Measurements from ENCODE around the gene WDR89. TPM values are rescaled to one million over a fixed set of nuclear protein-coding genes. Genes with fewer than 3 reads are reported as not detected.

Gene WDR89
- total RNA-seq, 1 experiment from 2014 or later, result 18.2 TPM

DNA sequence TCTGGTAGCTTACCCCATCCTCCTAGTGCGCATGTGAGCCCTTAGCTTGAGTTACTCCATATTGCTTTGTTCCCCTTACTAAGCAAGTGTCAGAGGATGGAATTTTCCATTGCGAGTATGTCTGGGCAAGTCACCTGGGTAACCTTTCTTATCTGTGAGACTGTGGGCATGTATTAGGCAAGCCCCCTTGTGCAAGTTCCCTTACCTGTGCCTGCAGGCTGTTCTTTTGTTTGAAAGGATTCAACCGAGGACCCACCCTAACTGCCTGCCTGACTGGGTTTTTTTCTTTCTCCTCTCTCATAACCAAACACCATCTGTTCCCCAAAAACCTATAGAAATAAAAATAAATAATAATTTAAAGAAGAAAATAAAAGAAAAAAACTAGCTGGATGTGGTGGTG, 76.2 kb downstream of the WDR89 start:
- Histone ChIP-seq H3K9me3 (ENCODE audit: insufficient read depth, low read depth) (peaks cover 14% of the 10 kb centered on the region; the same call in 1 of the 2 replicates), H3K79me2 (ENCODE audit: low read depth) (no peaks in the 10 kb centered on the region), H2AFZ (no peak overlapping the region), H4K20me1 (ENCODE audit: insufficient read depth) (no peaks in the 10 kb centered on the region), H3K4me1 (replicated peaks; ENCODE audit: insufficient read depth) (peaks cover 26% of the 10 kb centered on the region), H3K27ac (no peak overlapping the region), H3F3A (ENCODE audit: insufficient read depth, low read depth) (peaks cover 30% of the 10 kb centered on the region), H3K36me3 (ENCODE audit: low read depth) (no peaks in the 10 kb centered on the region), H3K4me2 (no peak overlapping the region), H3K27me3 (ENCODE audit: insufficient read depth, low read depth) (no peaks in the 10 kb centered on the region), H3K4me3 (no peak overlapping the region), H3K9me2 (ENCODE audit: insufficient read depth) (peaks cover 2% of the 10 kb centered on the region; the same call in 1 of the 2 replicates)
- intact Hi-C loops (cut with micrococcal nuclease; ENCODE audit: unreplicated experiment), result no loop called here
- TF ChIP-seq, protein P1, sequence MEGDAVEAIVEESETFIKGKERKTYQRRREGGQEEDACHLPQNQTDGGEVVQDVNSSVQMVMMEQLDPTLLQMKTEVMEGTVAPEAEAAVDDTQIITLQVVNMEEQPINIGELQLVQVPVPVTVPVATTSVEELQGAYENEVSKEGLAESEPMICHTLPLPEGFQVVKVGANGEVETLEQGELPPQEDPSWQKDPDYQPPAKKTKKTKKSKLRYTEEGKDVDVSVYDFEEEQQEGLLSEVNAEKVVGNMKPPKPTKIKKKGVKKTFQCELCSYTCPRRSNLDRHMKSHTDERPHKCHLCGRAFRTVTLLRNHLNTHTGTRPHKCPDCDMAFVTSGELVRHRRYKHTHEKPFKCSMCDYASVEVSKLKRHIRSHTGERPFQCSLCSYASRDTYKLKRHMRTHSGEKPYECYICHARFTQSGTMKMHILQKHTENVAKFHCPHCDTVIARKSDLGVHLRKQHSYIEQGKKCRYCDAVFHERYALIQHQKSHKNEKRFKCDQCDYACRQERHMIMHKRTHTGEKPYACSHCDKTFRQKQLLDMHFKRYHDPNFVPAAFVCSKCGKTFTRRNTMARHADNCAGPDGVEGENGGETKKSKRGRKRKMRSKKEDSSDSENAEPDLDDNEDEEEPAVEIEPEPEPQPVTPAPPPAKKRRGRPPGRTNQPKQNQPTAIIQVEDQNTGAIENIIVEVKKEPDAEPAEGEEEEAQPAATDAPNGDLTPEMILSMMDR (conservative IDR thresholded peaks at IDR 0.05), result no peak
- TF ChIP-seq EZH2 (IDR thresholded peaks at IDR 0.05; ENCODE audit: low read depth), result no peak
- peak in 1 of 2 experiments; percentile 74 for DNase-seq
- CTCF ChIA-PET, result no interaction called here
- BruUV-seq (replicated peaks), result no TSS peak
- POLR2A ChIA-PET (ENCODE audit: unreplicated experiment), result interaction anchor here (0.6 kb wide), 2 partner anchors 22 to 299 kb away, joined by 3 to 8 read pairs; no protein-coding TSS in a partner anchor

GRCh38 chr14:63564318-63564717, 77.4 kb downstream of the WDR89 start:
- H3K4me2 ChIP-seq, result peak overlapping the region; percentile 47
- H3K79me2 ChIP-seq (ENCODE audit: low read depth), result no peaks in the 10 kb centered on the region
- peaks cover 14% of the 10 kb centered on the region; the same call in 1 of the 2 replicates for H3K9me3 ChIP-seq (ENCODE audit: insufficient read depth, low read depth)
- no peaks in the 10 kb centered on the region for H4K20me1 ChIP-seq (ENCODE audit: insufficient read depth)
- H3K36me3 ChIP-seq (ENCODE audit: low read depth), result no peaks in the 10 kb centered on the region
- DNase-seq, result peak; percentile 35 to 70
- peaks cover 26% of the 10 kb centered on the region for H3K4me1 ChIP-seq (replicated peaks; ENCODE audit: insufficient read depth)
- no TSS peak for BruUV-seq (replicated peaks)
- peaks cover 30% of the 10 kb centered on the region for H3F3A ChIP-seq (ENCODE audit: insufficient read depth, low read depth)
- no peaks in the 10 kb centered on the region for H3K27me3 ChIP-seq (ENCODE audit: insufficient read depth, low read depth)
- ChIA-PET CTCF (no interaction called here), POLR2A (ENCODE audit: unreplicated experiment) (interaction anchor here (0.6 kb wide), 2 partner anchors 53 to 162 kb away, joined by 3 to 10 read pairs; no protein-coding TSS in a partner anchor)
- H3K4me3 ChIP-seq, result no peak overlapping the region
- no peak overlapping the region for H2AFZ ChIP-seq
- H3K9me2 ChIP-seq (ENCODE audit: insufficient read depth), result peaks cover 2% of the 10 kb centered on the region; the same call in 1 of the 2 replicates
- TF ChIP-seq, protein P1 (conservative IDR thresholded peaks at IDR 0.05), result no peak
- TF ChIP-seq EZH2 (IDR thresholded peaks at IDR 0.05; ENCODE audit: low read depth), result no peak
- intact Hi-C loops (cut with micrococcal nuclease; ENCODE audit: unreplicated experiment), result no loop called here
- 0 out of 2 replicates have a peak overlapping the region, but pooled peaks have one; percentile 2 for H3K27ac ChIP-seq

- Histone ChIP-seq H3K4me2 (peak overlapping the region; percentile 47), H3K27me3 (ENCODE audit: insufficient read depth, low read depth) (no peaks in the 10 kb centered on the region), H2AFZ (no peak overlapping the region), H3K27ac (peak overlapping the region; percentile 29), H4K20me1 (ENCODE audit: insufficient read depth) (no peaks in the 10 kb centered on the region), H3K79me2 (ENCODE audit: low read depth) (no peaks in the 10 kb centered on the region), H3K4me3 (no peak overlapping the region), H3K9me2 (ENCODE audit: insufficient read depth) (no peaks in the 10 kb centered on the region), H3K36me3 (ENCODE audit: low read depth) (no peaks in the 10 kb centered on the region), H3F3A (ENCODE audit: insufficient read depth, low read depth) (peaks cover 30% of the 10 kb centered on the region), H3K4me1 (replicated peaks; ENCODE audit: insufficient read depth) (peaks cover 26% of the 10 kb centered on the region), H3K9me3 (ENCODE audit: insufficient read depth, low read depth) (peaks cover 14% of the 10 kb centered on the region; the same call in 1 of the 2 replicates)
- POLR2A ChIA-PET (ENCODE audit: unreplicated experiment), result interaction anchor here (0.6 to 0.9 kb wide), 3 partner anchors 10 to 52 kb away, joined by 3 to 6 read pairs (median 5); no protein-coding TSS in a partner anchor
- TF ChIP-seq, protein P1 (conservative IDR thresholded peaks at IDR 0.05), result no peak
- TF ChIP-seq EZH2 (IDR thresholded peaks at IDR 0.05; ENCODE audit: low read depth), result no peak
- CTCF ChIA-PET, result no interaction called here
- DNase-seq, result peak; percentile 60 to 96
- intact Hi-C loops (cut with micrococcal nuclease; ENCODE audit: unreplicated experiment), result no loop called here
- no TSS peak for BruUV-seq (replicated peaks)
Observed at GRCh38 chr14:63563370-63564026, 78.2 kb downstream of the WDR89 start.

Data from PC-9 (cell line).